HEK293T (cell line): ENCODE data around the gene ORC6.

Source experiments
- ARNT ChIP-seq: fragments of 450-650 bp; IDR thresholded peaks from 2 replicates; pipeline ENCODE4 v1.6.1; 2017; ENCODE audit warnings: mild to moderate bottlenecking
- BHLHE40 ChIP-seq: fragments of 450-650 bp; IDR thresholded peaks from 2 replicates; pipeline ENCODE4 v1.6.1; 2016; ENCODE audit warnings: mild to moderate bottlenecking, moderate library complexity, borderline replicate concordance
- ELF4 ChIP-seq: fragments of 450-650 bp; IDR thresholded peaks from 2 replicates; pipeline ENCODE4 v1.6.1; 2017; ENCODE audit warnings: antibody characterized with exemption
- FOXA1 ChIP-seq: fragments of 450-650 bp; IDR thresholded peaks from 2 replicates; pipeline ENCODE4 v1.6.1; 2016; ENCODE audit warnings: mild to moderate bottlenecking
- FOXK2 ChIP-seq: fragments of 450-650 bp; IDR thresholded peaks from 2 replicates; pipeline ENCODE4 v1.6.1; 2016; ENCODE audit warnings: mild to moderate bottlenecking
- FOXM1 ChIP-seq: fragments of 450-650 bp; IDR thresholded peaks from 2 replicates; pipeline ENCODE4 v1.6.1; 2017; ENCODE audit warnings: mild to moderate bottlenecking, borderline replicate concordance
- LEF1 ChIP-seq: fragments of 450-650 bp; IDR thresholded peaks from 2 replicates; pipeline ENCODE4 v1.6.1; 2017; ENCODE audit warnings: mild to moderate bottlenecking, borderline replicate concordance
- PKNOX1 ChIP-seq: fragments of 450-650 bp; IDR thresholded peaks from 2 replicates; pipeline ENCODE4 v1.6.1; 2016
- SP1 ChIP-seq: fragments of 450-650 bp; IDR thresholded peaks from 2 replicates; pipeline ENCODE4 v1.6.1; 2017
- SUZ12 ChIP-seq: fragments of 450-650 bp; IDR thresholded peaks from 2 replicates; pipeline ENCODE4 v1.6.1; 2016; ENCODE audit warnings: mild to moderate bottlenecking
- TARDBP ChIP-seq: fragments of 450-650 bp; IDR thresholded peaks from 2 replicates; pipeline ENCODE4 v1.6.1; 2016

- TF ChIP-seq TARDBP (no peak), ELF4 (no peak), SP1 (no peak), PKNOX1 (no peak), FOXM1 (no peak), BHLHE40 (no peak), FOXA1 (no peak), ARNT (no peak), FOXK2 (no peak), LEF1 (no peak), SUZ12 (no peak)
These were observed 57.6 kb downstream of the ORC6 start for GRCh38 chr16:46746821-46747776.
